Neural cell (in vitro differentiated cells): ENCODE results near the gene LAMP1.

Experiments used
- EZH2 ChIP-seq: fragments of 200-600, 300-800 bp; shearing (Covaris generic), sonication (generic); IDR thresholded peaks from 2 replicates; pipeline ENCODE4 v1.6.1; 2014; ENCODE audit warnings: antibody characterized with exemption, low read length, borderline replicate concordance, mild to moderate bottlenecking; ENCODE audit not compliant: insufficient read depth, poor library complexity, severe bottlenecking
- POLR2AphosphoS5 ChIP-seq: IDR thresholded peaks from 2 replicates; pipeline ENCODE4 v1.6.1; 2012
- RAD21 ChIP-seq: fragments of 450-650 bp; conservative IDR thresholded peaks from 2 replicates; pipeline ENCODE4 v1.6.1; 2014; ENCODE audit warnings: antibody characterized with exemption, mild to moderate bottlenecking, moderate library complexity
- TF ChIP-seq, protein P1 (sequence below): fragments of 450-650 bp; IDR thresholded peaks from 2 replicates; pipeline ENCODE4 v1.5.1; 2014; ENCODE audit warnings: antibody characterized with exemption, mild to moderate bottlenecking, moderate library complexity; ENCODE audit not compliant: poor library complexity, severe bottlenecking

DNA sequence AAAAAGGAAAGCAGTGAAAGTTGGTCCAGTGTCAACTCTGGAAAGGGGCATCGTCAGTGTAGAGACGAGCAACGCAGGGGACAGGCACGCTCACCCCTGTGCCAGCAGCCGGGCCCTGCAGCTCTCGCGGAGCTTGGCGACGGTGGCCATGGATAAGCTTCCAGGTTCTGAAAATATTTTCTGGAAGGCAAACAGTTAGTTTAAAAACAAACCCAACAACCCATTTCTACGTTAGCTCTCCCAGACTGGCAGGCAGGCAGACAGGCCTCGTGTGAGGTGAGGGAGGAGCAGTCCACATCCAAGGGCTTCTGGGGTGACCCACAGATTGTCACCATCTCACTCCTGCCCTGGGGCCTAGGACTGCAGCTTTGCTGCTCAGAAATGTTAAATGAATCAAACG, 27.4 kb downstream of the LAMP1 start:
- TF ChIP-seq POLR2AphosphoS5 = no peak
- TF ChIP-seq, protein P1, sequence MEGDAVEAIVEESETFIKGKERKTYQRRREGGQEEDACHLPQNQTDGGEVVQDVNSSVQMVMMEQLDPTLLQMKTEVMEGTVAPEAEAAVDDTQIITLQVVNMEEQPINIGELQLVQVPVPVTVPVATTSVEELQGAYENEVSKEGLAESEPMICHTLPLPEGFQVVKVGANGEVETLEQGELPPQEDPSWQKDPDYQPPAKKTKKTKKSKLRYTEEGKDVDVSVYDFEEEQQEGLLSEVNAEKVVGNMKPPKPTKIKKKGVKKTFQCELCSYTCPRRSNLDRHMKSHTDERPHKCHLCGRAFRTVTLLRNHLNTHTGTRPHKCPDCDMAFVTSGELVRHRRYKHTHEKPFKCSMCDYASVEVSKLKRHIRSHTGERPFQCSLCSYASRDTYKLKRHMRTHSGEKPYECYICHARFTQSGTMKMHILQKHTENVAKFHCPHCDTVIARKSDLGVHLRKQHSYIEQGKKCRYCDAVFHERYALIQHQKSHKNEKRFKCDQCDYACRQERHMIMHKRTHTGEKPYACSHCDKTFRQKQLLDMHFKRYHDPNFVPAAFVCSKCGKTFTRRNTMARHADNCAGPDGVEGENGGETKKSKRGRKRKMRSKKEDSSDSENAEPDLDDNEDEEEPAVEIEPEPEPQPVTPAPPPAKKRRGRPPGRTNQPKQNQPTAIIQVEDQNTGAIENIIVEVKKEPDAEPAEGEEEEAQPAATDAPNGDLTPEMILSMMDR = no peak
- no peak for TF ChIP-seq RAD21
- no peak for TF ChIP-seq EZH2
